HG02588 (cell line): ENCODE data around the gene NDUFAF4.
A peak's percentile ranks its signal among the peaks of the same experiment; 100 is the strongest.

ENCODE experiments used
- ATAC-seq: cut with Tn5 transposase; IDR thresholded peaks from one replicate; pipeline ENCODE4 v1.9.1; 2021; ENCODE audit warnings: mild to moderate bottlenecking, moderate library complexity; ENCODE audit not compliant: unreplicated experiment

NDUFAF4 gene

DNA sequence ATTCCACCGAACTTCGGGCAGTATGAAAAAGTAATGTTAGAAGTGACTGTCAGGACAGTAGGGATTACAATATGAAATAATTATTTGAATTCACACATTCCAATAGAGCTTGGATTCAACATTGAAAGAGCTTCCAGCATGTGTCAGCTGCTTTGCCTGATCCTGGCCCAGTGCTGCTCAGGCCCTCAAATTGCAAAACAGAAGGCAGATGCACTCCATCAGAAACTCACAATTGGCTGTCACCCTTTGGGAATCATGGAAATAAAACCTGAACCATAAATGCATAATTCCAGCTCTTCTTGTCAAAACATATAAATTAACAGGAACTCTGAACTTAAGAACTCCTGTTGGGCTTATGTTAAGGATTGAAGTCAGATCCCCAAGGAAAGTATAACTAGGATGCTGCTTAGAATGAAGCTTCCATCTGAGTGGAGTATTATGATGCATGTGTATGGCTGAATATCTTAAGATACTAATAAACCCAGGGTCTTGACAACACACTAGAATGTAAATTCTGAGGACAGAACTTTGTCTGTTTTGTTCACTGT is 1.8 kb upstream of the NDUFAF4 start:
- ATAC-seq, result no peak

DNA sequence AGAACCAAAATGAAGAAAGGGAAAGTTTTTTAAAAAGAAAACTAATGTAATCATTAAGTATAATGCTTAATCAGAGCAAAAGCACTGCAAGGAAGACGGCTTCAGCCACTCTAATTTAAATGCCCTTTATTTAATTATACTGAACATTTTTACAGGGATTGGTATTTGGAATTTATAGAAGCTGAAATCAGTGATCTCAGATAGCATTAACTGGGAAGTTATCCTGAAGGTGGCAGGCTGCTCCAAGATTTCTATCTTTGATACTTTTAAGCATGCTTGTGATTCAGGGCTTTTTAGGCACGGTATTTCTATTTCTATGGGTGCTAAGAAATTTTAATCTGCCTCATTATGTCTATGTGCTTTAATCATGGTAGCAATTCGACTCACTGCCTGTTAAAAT is 1.3 kb upstream of the NDUFAF4 start:
- ATAC-seq, result no peak

DNA sequence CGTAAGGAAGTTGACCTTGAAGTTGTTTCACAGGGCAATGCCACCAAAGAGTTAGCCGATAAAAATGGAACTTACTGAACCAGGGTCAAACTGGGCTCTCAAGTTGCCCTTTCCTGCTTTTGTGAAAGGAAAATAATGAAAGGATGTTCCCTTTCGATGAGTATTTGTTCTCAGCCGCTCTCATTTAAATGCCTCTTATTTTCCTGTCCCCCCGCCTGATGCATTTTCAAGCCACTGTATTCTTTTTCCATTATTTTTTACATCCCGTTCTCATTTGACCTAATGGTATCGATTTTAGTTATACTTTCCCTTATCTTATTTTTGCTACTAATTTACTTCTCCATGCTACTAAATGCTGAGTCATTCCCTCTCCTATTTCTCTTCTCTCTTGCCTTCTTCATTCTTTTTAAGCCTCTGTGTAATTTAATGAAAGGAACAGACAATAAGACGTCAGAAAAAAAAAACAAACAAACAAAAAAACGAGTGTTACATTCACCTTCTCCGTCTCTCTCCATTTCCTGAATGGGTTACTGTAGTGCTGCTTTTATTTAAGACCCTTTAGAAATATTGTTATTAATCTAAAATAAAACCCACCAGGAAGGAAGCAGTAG is 655 bp upstream of the NDUFAF4 start:
- no peak for ATAC-seq

DNA sequence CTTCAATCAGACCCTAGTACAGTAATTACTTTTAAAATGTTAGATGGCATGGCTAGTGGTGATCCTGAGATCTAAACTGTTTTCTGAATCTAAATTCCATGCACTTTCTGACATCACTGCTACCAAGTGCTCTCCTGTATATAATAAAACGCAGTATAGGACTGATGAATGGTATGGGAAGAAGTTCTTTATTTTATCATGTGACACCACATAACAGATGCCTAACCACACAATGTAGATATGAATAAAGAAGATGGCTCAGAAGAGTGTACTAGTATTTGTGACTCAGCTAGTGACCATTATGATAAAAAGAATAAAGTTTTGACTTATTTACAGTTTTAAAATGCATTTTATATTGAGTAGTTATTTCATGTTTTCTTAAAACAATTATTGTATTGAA is 8.5 kb downstream of the NDUFAF4 start:
- ATAC-seq, result no peak

DNA sequence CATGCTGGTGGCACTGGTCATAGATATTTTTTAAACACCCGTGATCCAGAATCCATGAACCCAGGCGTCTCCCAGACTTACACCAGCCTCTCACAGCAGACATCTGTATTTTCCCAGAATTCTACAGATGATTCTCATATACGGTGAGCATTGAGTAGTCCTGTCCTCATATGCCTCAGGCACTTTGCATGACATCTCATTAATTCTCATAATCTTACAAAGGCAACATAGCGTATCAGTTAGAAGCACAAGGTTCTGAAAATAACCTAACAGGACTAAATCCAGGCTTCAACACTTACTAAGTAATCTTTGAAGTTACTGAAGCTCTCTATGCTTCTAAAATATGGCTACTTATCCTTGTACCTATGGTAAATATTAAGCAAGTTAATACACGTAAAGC is 8.9 kb downstream of the NDUFAF4 start:
- ATAC-seq, result no peak

DNA sequence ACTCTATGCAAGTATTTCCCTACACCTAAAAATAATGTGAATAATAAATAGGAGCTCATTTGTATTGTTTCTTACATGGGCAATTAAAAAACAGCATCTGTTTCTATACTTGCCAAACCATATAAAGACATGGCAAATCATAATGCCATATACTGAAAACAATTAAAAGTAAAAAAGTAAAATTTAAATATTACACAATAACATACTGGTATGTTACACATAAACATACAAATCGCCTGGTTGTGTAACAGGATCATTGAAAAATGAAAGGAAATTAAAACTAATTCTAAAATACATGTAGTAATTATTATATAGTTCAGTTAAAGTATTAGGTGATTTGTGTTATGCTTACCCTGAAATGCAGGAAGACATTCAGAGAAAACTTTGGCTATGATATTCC is 11.2 kb downstream of the NDUFAF4 start:
- no peak for ATAC-seq

DNA sequence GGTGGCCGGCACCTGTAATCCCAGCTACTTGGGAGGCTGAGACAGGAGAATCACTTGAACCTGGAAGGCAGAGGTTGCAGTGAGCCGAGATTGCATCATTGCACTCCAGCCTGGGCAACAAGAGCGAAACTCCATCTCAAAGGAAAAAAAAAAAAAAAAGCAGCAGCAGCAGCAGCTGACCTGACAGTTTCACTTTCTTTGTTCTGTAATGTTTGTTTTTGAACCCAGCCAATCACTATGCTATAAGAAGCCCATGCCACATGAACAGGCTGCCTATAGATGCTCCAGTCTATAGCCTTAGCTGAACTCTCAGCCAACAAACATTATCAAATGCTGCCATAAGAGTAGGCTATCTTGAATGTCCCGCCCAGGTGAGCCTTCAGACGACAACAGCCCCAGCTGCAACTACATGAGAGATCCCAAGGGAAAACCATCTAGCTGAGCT is 12.5 kb downstream of the NDUFAF4 start:
- peak; percentile 81 for ATAC-seq

DNA sequence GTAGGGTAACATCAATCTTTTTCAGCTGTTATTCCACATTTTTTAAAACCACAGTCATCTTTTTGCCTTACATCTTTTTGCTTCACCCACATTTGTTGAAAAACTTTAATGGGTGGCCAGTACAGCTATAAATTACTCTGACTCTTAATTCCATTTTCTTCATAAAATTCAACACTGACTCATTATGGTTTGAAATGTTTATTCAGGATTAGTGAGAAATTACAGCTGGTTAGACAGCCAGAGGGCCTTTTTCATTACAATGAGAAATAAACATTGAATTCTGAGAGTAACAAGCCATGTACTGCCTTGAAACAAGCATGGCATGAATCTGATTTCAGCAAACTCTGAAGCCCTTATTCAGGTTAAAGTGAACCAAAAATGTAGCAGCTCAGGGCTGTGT is 19.5 kb downstream of the NDUFAF4 start:
- no peak for ATAC-seq

DNA sequence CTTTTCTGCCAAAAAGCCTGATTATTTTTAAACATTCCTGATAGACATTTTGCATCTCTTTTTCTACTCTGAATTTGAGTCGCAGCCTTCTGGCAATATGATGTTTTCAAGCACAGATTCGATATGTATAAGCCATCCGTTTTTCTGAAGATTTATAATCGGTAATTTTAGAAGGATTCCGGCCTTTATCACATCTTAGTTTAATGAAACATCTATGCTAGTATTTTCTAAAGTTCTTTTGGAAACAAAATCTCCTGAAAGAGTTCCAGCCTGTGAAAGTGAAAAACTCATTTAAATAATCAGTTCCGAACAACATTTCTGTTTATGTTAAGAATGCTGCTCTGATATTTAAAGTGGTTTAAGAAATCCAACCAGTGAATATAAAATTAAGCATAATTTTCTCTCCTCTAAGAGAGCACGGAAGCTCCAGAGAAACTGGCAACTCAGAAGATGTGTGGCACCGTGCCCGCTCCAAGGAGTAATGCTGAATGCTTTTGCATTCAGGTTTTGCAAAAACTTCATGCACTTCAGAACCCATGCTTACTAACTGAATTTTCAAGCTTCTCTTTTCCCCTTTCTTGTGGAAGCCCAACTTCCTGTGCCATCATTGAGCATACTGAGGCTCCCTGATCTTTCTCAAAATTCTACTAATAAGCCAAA is 20.7 kb downstream of the NDUFAF4 start:
- ATAC-seq, result no peak

DNA sequence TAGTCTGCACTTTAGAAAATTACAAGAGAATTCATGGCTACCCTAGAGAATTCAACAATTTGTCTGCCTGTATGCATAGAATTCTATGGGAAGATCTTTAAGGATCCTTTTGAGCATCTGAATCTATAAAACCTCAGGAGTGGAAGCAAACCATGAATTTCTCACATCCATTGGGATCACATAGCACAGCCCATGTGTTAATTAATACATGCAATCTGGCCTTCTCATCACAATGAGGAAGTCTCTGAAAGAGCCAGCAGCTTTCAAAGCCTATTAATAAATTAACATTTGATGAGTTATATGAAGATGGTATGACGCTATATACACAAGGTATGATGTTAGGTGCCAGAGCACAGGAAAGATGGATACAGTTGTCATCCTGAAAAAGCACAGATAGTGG is 24.7 kb downstream of the NDUFAF4 start:
- no peak for ATAC-seq

DNA sequence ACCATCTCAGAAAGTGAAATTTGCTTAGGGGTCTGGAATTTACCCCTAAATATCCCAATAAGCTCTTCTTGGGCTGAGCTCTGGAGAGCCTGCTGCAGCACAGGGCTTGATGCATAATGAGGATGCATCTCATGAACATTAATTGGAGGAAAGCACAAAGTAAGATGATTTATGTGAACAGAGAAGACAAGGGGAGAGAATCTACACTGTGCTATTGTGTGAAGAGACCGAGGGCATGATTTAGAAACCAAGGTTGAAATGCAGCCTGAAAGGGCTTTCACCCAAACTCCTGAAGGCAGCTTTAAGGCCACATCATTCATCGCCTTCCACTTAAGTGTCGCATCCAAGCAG is 32.7 kb downstream of the NDUFAF4 start:
- no peak for ATAC-seq

DNA sequence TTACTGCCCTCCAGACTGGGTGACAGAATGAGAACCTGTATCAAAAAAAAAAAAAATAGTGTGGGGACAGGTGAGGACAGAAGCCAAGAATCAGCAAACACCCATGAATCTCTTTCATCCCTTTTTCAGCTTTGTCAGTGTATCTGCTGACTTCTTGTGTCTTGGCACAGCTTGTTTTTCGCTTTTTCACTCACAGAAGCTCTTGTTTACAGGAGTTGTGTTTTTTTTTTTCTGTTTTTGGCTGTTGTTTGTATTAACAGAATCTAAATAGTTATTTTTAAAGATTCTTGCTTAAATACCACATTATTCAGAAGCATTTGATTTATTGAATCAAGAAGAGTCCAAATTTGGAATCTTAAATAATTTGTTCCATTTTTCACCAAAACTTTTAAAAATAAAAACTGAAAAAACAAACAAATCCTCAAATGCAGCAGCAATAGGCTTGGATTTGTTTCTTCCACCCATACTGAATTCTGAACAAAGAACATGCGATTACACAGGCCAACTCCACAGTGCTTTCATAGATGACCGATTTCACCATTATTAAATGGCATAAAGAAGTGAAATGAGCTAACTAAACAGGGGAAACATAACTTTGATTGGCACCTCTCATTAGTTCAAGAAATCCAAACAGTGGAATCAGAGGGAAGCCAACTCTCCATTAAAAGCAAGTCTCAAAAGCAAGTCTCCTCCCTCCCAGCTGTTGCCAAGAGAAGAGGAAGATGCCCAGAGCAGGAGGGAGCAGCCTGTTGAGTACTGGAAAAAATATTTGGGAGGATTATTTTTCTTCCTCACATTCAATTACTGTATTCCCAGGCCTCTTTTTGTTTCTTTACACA is 33.3 kb downstream of the NDUFAF4 start:
- no peak for ATAC-seq

DNA sequence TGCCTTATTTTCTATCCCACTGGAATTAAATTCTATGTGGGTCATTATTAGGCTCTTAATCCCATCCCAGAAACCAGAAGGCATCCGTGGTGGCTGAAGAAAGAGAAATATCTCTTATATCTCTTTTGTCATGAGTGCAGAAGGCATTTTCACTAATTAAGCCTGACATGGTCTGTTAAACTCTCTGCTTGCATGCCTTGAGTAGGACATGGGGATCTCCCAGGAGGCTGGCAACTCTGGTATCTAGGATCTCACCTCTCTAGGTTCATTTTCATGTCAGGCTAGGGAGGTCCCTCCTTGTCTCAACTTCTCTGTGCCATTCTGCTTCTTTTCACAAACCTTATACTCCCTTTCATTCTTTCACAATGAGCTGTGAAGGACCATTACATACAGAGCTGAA is 35.1 kb downstream of the NDUFAF4 start:
- no peak for ATAC-seq

DNA sequence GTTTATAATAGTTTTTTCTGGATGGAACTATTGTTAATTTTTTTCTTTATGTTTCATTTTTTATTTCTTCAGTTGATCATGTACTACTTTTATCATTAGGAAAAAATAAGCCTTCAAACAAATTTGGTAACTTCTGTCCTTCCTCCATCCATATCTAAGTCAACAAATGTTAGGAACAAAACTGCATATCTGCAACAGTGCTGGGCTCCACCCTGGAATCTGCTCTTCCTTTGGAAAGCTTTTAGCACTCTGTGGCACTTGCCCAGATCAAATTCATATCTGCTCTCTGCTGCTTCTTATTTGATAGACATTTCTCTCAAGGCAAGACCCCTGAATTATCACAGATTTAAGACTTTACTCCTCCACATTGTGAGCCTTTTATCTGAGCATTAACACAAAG is 36.1 kb downstream of the NDUFAF4 start:
- ATAC-seq, result no peak

DNA sequence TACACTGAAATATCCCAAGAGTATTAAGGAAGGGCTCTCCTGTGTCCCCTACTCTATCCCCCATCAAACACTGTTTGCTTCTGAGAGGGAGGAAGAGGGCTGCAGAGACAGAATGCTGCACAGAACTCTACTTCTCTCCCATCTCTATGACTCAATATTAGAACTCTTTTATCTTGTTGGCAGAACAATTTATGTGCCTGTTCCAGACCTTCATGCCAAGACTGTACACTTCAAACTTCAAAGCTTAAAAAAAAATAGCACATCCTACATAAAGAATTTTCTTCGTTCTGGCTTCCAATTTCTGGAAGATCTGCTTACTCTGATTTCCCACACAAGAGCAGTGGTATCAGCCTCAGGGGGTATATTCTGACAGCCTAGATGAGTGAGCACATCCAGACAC is 40.8 kb downstream of the NDUFAF4 start:
- ATAC-seq, result no peak

DNA sequence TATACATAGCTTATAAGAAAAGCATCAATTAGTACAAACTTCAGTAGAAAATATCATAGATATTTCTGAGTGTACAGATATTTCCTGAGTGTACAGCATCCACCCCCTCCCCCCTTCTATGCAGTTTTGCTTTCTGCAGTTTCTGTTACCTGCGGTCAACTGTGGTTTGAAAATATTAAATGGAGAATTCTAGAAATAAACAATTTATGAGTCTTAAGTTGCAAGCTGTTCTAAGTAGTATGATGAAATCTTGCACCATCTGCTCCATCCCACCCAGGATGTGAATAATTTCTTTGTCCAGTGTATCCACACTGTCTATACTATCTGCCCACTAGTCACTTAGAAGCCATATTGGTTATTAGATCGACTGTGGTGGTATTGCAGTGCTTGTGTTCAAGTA is 44.6 kb downstream of the NDUFAF4 start:
- ATAC-seq, result no peak

DNA sequence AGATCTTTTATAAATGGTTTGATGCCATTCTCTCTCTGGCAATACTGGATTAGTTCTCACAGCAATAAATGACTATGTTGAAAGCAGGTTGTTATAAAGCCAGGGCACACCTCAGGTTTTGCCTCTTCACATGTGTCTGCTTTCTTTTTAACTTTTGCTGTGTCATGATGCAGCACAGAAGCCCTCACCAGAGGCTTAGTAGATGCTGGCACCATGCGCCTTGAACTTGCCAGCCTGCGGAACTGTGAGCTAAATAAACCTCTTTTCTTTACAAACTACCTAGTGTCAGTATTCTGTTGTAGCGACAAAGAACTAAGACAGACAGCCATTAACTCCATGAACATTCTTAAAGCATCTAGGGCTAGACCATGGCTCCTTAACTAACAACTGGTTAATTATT is 45.1 kb downstream of the NDUFAF4 start:
- ATAC-seq, result no peak

DNA sequence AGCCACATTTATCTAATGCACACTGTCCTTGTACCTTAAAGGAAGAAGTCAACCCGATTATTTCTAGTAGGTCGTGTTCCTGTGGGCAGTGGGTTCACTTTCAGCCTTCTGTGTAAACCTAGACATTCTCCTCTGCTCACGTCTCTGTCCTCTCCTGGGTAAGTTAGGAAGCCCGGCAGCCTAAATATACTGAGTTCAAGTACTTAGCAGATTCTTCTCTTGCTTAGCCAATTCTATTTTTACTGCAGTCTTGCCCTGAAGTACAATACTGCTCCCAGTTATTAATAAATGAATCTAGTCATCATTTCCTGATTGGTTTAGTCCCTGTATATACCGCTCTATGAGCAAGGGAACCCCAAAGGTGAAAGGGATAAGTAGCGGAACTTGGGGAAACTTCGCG is 45.8 kb downstream of the NDUFAF4 start:
- ATAC-seq, result no peak

DNA sequence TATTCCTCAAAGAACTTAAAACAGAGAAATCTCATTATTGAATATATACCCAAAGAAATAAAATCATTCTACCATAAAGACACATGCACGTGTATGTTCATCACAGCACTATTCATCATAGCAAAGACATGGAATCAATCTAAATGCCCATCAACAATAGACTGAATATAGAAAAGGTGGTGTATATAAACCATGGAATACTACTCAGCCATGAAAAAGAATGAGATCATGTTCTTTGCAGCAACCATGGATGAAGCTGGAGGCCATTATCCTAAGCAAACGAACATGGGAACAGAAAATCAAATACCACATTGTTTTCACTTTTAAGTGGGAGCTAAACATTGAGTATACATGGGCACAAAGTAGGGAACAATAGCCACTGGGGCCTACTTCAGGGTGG is 48.1 kb downstream of the NDUFAF4 start:
- no peak for ATAC-seq

DNA sequence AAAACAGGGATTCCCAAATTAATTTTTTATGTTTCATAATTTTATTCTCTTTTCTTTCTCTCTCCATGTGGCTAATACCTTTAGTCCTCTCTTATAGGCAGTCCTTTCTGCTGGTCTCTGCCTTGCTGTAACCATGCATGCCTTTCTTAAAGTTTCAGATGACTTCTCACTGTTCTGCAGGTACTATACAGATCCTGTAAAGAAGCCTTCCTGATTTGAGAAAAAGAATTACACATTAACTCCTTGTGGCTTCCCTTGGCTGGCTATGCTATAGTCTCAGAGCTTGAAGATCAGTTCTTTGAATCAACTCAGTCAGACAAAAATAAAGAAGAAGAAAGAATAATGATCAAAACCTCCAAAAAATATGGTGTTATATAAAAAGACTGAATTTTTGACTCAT is 53.2 kb downstream of the NDUFAF4 start:
- no peak for ATAC-seq

DNA sequence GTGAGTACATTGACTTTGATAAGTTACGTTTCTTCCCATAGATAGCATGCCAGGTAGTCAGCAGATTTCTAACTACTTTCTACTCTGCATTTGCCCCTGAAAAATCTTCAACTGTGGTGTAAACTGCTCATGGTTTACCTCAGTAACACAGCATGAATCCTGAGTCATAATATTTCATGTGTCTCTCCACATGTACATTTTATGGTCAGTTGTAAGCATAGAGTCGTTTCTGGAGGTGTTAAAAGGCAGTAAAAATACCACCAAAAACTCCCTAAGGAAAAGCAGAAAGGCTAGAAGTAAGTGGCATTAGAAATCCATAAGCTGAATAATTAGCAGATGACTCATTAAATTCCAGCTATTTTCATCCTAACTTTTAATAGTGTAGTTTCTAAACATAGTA is 56.3 kb downstream of the NDUFAF4 start:
- no peak for ATAC-seq
